C4-2B (cell line): ENCODE data around the gene CLDND1.

Experiments used
- CTCF ChIP-seq: fragments of 450-650 bp; conservative IDR thresholded peaks from 2 replicates; pipeline ENCODE4 v1.5.1; 2017; ENCODE audit warnings: mild to moderate bottlenecking
- ZFX ChIP-seq: fragments of 450-650 bp; IDR thresholded peaks from 2 replicates; pipeline ENCODE4 v1.6.1; 2017

DNA sequence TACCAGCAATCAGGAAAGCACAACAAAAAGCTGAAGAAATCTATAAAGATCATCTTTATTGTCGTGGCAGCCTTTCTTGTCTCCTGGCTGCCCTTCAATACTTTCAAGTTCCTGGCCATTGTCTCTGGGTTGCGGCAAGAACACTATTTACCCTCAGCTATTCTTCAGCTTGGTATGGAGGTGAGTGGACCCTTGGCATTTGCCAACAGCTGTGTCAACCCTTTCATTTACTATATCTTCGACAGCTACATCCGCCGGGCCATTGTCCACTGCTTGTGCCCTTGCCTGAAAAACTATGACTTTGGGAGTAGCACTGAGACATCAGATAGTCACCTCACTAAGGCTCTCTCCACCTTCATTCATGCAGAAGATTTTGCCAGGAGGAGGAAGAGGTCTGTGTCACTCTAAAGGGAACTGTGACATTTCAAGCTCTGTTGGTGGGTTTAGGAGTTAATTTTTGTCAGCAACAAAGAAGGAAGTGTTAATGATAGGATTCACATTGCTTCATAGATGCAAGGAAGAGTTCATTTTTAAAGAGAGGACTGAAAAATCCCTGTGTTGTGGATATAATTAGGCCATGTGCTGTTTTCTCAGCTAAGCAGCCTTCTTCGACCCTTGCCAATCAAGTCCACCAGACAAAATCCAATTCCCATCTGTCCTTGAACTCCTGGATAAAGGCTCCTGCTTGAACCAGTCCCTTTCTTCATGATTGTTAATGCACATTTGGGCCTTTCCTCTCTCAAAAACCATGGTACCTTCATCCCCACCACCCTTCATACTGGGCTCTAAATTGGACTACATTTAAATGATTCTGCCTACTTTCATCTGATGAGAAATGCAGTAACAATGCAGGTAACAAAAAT, 10.2 kb upstream of the CLDND1 start:
- no peak for TF ChIP-seq CTCF
- no peak for TF ChIP-seq ZFX
